Activated CD4-positive, alpha-beta T cell treated with anti-CD3 and anti-CD28 coated beads, Interleukin-2, amount 50 U/mL, for 16 hours (primary cell): Measurements from ENCODE around the gene TMEM239.
"Not testable (repeated sequence)": the region's sequence is repeated elsewhere in the genome, so short reads cannot be mapped to it uniquely, and the experiment has no call there.

ENCODE experiments used
- DNase-seq: peaks from one replicate; pipeline ENCODE4 v3.0.0-alpha.2; 2020

TMEM239 gene

DNA sequence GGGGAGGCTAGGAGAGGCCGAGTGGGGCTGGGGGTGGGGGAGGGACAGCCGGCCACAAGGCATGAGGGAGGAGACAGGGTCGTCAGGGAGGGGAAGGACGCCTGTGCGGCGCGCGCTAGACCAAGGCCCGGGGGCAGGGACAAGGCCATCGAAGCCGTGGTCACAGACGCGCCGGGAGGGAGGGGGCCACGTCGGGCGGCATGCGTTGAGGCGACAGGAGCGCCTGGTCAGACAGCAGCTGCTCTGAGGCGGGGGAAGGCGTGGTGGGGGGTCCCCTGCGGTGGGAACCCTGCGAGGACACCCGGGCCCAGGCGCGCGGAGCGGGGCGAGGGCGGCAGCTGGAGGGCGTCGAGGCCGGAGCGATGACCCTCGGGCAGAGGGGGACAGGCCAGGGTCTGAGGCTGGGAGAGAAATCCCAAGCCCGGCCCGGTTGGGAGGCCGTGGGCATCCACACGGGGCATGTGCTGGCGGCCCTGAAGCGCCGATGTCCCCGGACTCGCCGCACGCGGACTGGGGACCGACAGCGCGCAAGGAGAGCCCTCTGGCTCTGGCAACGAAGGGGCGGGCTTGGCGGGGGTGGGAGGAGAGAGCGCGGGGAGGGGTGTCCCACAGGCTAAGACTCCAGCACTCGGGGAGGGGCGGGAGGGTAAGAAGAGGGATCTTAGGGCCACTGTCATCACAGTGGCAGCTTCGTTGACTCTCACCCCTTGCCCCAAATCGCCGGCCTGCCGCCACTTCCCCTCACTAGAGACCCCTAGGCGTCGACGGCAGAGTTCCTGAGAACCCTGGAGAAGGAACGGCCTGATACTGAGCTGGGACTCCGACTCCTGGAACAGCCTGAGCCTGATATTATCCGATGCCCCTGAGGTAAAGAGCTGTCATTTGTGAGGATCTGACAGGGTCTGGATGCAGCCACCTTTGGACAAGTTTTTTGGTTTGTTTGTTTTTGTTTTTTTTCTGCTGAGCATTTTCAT lies 5.0 kb downstream of the TMEM239 start:
- no peak for DNase-seq

DNA sequence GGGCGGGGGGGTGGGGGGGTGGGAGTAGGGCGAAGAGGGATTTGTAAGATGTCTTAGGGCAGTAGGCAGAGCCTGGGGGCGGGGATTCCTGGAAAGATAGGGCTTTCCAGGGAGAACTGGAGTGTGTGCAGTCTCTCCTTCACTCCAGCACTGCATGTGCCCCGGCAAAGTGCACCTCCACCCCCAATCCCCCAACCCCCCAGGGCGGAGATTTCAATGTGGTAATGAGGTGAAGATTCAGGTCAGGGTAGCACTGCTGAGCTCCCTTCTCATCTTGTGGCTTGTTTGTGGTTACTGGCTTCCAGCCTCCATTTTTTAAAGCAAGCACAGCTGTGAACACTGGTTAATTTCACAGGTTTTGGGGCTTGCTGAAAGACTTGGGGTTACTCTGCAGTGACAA lies 5.9 kb downstream of the TMEM239 start:
- peak; percentile 42 for DNase-seq

DNA sequence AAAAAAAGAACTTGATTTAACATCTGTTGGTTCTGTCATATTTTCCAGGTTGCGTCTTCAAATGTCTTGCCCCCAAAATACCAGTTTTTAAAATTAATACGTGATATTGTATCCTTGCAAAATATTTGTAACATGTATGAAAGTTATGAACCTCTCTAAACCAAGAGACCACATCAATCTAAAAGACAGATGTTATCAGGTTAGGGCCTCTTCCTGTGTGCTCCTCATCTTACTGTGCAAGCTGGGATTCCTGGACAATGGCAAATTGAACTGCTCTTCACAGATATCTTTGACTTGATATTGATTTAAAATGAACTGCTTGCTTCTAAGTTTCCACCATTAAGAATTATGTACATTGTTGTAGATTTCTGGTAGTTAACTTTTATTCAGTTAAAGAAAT lies 9.6 kb downstream of the TMEM239 start:
- DNase-seq, result peak; percentile 18

DNA sequence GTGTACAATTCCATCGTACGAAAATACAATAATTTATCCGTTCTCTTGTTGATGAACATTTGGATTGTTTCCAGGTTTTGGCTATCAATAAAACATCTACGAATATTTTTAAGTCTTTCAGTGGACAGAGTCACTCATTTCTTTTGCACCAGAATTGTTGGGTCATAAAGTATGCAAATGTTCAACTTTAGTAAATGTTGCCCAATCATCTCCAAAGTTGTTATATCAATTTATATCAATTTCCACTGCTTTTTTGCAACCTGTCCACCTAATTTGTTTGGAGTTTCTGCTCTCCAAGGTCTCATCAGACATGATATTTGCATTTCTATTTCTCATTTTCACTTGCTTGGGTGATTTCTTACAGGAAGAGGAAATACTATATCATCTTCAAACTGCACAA lies 10.5 kb downstream of the TMEM239 start:
- DNase-seq, result no peak

DNA sequence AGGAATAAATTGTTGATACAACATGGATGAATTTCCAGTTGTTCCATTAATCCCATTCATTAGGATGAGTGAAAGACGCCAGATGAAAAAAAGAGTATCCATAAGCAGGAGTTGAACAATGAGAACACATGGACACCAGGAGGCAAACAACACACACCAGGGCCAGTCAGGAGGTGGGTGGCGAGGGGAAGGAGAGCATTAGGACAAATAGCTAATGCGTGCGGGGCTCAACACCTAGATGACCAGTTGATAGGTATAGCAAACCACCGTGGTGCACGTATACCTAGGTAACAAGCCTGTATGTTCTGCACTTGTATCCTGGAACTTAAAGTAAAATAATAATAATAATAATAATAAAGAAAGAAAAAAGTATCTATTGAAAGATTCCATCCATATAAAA lies 13.2 kb downstream of the TMEM239 start:
- no peak for DNase-seq

DNA sequence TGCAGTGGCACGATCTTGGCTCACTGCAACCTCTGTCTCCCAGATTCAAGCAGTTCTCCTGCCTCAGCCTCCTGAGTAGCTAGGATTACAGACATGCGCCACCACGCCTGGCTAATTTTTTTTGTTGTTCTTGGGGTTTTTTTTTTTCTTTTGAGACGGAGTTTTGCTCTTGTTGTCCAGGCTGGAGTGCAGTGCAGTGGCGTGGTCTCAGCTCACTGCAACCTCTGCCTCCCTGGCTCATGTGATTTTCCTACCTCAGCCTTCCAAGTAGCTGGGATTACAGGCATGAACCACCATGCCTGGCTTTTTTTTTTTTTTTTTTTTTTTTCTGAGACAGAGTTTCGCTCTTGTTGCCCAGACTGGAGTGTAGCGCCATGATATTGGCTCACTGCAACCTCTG lies 15.0 kb downstream of the TMEM239 start:
- DNase-seq, result not testable (repeated sequence)

DNA sequence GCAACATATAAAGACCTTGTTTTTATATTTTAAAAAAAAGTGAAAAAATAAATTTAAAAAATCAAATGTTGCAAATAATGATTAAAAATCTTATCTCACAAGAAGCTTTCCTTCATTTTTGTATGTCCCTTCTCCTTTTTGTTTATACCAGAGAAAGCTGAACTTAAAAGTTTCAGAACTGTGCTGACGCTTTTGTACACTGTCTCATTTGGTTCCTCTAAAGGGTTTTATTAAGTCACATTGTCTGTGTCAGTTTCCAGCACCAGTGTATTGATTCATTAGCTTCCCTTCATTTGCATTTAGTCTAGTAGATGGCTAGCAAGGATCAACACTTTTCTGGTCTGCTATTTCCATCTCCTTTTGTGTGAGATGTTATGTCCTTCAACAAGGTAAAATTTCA lies 17.6 kb downstream of the TMEM239 start:
- DNase-seq, result no peak

DNA sequence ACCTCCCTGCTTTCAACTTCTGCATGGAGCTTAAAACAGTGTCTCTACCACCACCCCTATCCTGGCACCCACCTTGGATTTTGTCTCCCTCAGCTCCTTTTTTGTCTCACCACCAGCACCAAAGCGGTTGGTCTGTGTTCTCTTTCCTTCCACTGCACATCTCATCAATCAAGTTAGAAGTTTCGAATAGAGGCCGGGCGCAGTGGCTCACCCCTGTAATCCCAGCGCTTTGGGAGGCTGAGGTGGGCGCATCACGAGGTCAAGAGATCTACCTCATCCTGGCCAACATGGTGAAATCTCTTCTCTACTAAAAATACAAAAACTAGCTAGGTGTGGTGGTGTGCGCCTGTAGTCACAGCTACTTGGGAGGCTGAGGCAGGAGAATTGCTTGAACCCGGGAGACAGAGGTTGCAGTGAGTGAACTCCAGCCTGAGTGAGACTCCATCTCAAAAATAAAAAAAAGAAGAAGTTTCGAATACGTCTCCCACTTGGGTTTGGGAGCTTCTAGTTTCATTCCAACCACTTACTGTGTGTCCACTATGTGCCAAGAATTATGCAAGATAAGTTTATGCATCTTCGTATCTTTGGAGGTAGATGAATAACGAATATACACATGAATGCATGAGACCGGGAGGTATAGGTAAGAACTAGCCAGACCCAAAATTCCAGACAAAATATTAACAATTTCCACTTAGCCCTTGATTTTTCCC lies 18.4 kb downstream of the TMEM239 start:
- DNase-seq, result no peak

DNA sequence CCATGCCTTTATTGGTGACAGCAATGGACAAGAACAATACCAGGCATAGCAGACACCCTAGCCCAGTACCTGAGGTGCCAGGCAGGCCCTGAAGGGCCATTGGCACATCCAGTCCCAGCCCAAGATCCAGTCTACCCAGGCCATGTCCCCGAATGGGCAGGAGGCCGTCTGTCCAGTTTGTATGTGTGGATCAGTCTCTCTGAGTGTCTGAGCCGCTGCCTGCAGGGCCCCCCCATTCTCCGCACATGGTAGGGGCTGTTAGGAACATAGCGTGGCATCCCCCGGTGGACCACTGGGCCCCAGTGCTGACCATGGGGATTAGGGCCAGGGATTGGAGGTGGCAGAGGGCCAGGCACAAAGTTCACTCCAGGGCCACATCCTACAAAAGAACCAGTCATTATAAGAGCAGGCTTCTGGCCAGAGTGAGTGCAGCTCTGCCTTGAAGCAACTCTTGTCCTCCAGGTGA lies 19.2 kb downstream of the TMEM239 start:
- DNase-seq, result no peak

DNA sequence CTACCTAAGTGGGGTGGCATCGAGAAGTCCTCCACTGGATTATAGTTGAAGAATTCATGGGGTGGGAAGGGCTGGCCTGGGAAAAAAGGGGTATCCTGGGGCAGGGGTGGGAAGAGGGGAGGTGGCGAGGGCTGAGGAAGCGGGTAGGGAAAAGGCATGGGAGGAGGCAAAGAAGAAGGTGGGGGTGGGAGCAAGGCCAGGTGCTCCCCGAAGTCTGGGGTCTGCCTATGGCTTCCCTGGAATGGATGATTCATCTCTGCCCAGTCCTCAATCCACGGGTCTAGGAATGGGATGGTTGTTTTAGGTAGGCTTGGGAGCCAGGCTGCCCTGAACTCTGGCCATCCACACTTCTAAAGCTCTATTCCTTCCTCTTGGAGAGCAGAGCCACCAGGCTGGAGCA lies 19.9 kb downstream of the TMEM239 start:
- no peak for DNase-seq

DNA sequence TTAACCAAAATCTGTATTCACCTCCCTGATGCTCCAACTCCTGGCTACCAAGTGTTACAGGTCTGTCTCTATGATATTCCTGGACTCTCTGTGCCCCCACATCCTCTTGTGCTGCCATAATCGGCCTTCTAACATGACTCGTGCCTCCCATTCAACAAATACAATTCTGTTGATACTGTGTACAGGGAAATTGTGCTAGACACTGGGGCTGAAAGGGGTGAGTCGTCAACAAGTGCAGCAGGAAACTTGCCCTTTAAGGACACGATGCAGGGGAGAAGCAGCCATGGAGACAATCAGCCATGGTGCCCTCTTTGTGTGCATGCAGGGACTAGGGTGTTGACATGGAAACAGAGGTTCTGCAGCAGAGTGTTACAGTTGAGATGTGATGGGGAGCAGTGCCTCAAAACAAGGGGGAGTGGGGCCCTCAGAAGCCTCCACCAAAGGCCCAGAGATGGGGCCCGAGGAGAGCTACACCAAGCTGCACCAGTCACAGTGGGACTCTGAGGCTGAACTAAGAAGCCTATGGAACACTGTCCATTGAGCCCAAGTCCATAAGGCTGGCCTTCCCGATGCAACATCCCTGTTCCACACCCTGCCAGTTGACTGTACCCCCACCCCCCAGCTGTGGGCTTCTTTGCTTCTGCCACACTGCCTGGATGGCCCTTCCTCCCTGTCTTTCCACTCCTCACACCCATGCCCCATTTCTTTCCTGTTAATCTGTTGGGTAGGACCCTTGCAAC lies 21.2 kb downstream of the TMEM239 start:
- DNase-seq, result no peak

DNA sequence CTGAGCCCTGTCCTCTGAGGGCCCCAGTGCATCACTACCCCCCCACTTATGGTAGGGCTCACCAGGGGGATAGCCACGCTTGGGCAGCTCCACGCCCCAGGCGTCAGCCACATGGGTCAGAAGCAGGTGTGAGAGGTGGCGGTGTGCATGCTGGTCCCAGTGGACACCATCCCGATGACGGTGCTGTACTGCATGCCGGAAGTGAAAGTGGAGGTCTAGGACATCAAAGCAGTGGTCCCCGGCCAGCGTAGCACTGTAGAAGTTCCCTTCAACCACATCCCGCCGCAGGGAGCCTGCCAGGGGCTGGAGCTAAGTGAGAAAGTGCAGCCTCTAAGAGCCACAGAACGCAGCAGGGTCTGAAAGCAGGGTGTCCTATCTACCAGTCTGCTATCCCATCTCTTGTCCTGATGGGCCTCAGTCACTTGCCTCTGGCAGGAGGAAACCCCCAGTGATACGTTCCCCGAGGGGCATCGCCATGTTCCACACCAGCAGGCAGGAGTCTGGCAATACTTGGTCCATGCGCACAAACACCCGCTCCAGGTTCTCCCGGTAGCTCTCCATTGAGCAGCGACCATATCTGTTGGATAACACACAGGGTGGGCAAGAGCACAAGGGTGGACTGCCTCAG lies 22.1 kb downstream of the TMEM239 start:
- no peak for DNase-seq

DNA sequence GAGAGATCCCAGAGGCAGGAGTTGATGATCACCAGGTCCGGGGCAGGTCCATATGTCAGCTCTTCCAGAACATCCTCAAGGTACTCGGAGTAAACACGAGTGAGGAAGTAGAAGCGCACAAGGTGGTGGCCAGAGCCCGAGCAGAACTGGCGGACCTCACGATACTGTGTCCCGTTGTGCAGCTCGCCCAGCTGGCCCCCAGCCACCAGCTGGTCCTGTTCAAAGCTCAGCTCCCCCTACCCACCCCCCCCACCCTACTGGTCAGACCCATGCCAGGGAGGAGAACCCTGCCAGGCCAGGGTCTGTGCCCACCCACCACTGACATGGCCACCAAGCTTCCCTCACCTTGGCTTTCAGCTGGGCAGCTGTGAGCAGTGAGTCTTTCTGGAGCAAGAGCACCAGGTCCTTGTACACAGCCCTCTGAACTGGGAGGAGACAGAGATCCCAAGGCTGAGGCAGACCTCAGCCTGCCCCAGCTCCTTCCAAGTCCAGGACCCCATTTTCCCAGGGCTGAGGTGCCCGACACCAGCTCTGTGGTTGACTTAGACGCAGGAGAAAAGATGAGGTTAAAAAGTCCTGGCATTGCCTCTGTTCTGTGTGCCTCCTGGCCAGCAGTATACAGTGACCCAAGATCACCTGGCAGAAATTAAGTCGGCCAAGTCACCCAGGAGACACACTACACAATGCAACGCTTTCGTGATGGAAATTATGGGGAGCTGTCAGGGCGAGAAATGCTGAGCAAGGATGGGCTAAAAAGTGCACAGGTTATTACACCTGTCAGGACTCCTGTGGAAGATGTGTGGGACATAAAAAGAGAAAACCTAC lies 22.9 kb downstream of the TMEM239 start:
- DNase-seq, result no peak

DNA sequence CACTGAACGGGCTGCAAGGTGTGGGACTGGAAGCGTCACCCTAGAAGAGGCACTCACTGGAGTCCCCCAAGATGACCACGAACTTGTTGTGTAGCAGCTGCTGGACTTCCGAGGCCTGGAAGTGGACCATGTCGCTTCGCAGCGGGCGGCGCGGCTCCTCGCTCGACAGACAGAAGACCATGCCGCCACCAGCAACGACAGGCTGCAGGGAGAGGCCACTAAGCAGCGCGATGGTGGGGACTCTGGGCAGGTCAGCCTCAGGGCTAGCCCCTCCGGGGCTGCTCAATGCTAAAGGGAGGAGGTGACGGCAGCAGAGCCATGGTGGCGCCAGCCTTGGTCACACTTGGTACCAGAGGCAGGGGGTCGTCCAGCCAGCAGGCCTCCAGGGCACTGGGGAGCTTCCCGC lies 23.6 kb downstream of the TMEM239 start:
- DNase-seq, result no peak

DNA sequence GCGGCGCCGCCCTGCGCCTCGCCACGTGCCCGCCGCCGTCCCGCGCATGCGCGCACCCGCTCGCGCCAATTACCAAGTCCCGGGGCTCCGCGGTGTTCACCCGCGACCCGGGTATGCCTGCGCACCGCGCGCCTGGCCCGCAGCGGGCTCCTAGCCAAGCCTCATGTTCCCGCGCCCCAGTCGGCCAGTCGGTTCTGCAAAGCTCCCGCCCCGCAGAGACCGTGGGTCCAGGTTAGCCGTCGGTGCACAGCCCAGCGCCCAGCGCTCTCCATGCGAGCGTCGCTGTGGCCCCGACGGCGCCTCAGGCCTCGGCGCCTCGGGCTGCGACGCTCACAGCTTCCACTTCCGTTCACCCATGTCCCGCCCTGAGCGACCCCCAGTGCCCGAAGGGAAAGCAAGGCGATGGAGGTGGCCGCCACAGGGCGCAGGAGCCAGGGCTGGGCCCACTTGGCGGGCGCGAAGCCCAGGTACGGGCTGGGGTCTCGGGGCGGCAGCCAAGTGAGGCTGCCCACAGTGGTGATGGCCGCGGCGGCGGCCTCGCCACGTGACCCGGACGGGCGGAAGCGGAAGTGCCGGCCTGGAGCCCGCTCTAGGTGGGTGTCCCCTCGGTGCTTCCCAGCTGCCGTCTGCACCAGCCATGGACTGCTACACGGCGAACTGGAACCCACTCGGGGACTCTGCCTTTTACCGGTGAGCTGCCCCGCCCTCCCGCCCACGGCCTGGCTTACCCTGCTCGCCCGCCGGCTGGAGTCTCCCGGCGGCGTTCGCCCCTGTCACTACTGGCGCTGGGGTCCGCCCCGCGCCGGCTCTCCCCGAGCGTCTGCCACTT lies 24.2 kb downstream of the TMEM239 start, which contains the start of the genes PCED1A and VPS16:
PCED1A (minus strand) TSS at position 518 of the 829 bp plus-strand sequence. CDS start 743 bp downstream, outside the sequence.
VPS16 (plus strand) TSS at position 608 of the 829 bp plus-strand sequence; CDS start at position 638, 30 bp downstream.
- peak; percentile 91 for DNase-seq

DNA sequence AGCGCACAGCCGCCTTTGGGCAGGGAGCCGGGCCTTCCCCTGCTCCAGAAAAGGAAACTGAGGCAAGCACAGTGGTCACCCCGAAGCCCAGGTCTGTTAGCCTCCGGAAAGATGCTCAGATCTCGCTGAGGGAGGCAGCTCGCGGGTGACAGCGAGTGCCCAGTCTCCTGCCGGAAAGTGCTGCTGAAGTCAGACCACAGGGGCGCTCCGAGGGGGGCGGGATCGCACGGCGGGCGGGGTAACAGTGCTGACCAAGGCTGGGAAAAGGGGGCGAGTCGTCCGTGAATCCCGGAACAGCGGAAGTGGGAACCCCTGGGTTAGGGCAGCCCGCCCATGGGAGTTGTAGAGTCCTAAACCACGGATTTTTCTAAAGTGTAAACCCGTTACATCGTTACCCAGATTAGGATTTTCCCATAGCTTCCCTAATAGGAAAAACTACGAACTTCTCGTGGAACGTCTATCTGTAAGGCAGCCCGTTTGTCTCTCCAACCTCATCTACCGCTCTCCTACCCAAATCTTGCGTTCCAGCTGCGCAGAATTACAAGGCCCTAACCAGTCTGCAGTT lies 24.9 kb downstream of the TMEM239 start:
- peak; percentile 36 for DNase-seq

DNA sequence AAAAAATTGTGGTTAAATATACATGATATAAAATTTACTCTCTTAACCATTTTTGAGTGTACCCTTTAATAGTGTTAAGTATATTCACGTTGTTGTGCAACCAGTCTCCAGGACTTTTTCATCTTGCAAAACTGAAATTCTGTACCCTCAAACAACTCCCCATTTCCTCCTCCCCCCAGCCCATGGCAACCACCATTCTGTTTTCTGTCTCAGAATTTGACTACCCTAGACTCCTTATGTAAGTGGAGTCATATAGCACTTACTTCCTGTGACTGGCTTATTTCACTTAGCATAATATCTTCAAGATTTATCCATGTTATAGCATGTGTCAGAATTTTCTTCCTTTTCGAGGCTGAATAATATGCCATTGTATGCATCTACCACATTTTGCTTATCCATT lies 29.4 kb downstream of the TMEM239 start:
- DNase-seq, result peak; percentile 20

DNA sequence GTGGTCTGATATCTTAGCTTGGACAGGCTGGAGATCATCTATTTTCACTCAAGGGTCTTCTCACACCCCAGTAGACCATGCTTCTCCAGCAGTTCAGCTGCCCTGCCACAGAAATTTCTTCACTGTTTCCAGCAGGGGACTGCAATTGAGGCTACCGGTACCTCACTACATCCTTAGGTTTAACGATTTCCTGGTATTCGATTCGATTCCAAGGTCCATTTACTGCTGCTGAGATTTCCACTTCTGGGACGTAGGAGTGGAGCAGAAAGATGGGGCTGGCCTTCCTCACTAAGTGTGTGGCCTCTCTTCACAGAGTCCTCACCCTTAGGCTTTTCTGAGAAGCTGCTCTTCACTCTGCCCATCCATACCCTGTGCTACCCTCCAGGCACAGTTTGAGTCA lies 30.5 kb downstream of the TMEM239 start:
- no peak for DNase-seq

DNA sequence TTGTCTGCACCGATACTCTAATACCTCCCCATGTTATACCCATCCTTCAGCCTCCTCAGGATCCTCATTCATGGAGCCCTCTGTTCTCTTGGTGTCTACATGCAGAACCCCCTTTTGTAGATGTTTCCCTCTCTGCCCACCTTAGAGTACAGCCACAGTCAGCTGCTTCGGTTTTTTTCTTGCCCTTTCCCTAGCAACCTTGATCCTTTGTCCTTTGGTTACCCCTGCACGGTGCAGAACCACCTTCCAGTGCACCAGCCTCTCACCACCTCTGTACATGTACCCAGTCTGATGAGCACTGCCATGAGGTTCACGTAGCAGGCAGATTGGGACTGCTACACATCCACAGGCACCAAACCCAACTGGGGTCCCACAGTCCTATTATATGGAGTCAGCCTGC lies 31.6 kb downstream of the TMEM239 start:
- DNase-seq, result no peak

DNA sequence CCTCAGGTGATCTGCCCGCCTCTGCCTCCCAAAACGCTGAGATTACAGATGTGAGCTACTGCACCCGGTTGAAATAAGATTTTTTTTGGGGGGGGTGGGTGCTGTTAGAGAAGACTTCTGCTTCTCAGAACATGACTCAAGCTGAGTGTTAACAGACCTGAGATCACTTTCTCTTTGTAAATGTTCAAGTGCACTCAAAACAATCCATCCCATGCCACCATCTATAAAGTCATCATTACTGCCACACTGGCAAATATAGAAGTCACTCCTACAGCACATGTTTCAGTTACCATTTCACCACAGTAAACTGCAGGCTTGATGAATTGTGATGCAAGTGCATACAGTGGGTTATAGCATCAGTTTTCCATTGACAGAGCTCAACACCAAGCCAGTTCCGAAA lies 33.4 kb downstream of the TMEM239 start:
- DNase-seq, result peak; percentile 11
